AG04450 (cell line): ENCODE results near the gene SEPTIN12. TPM values are rescaled to one million over a fixed set of nuclear protein-coding genes. Genes with fewer than 3 reads are reported as not detected.

Experiments used
- CTCF ChIA-PET: fragments of 300-600, 350-600 bp; formaldehyde crosslinking; extraction: SDS; loops from one replicate; lab custom pipeline; 2022; ENCODE audit warnings: antibody characterized with exemption, inconsistent platforms; lab: Charles Lee
- POLR2A ChIA-PET: fragments of 350-600 bp; formaldehyde crosslinking; extraction: SDS; loops from one replicate; lab custom pipeline; 2021; ENCODE audit warnings: antibody characterized with exemption, inconsistent platforms; lab: Yijun Ruan, JAX
- DNase-seq: peaks from one replicate; pipeline ENCODE4 v3.0.0-alpha.2; 2011; ENCODE audit warnings: low read depth, low spot score
- H3K27ac ChIP-seq: one replicate; pipeline ENCODE4 v1.5.1; 2012; ENCODE audit warnings: low read depth, low read length, control low read depth
- H3K27me3 ChIP-seq: one replicate; pipeline ENCODE4 v1.6.0; 2012; ENCODE audit warnings: low read length; ENCODE audit not compliant: control insufficient read depth, insufficient read depth
- H3K4me3 ChIP-seq: 2 replicates; pipeline ENCODE4 v1.5.1; 2011; ENCODE audit warnings: mild to moderate bottlenecking, low read depth, low read length, control low read depth
- H3K9me3 ChIP-seq: 2 replicates; pipeline ENCODE4 v1.5.1; 2012; ENCODE audit warnings: low read length; ENCODE audit not compliant: control insufficient read depth, insufficient read depth
- polyA plus RNA-seq: library from polyadenylated mRNA; depleted of rRNA; stranded (reverse); fragments of >200 nt; gene quantifications from 2 replicates; pipeline ENCODE4 v1.2.3, GENCODE V29; 2011
- TF ChIP-seq, protein P1 (sequence below): IDR thresholded peaks from 2 replicates; pipeline ENCODE4 v1.5.1; 2011; ENCODE audit warnings: low read depth, low read length, control low read depth, inconsistent platforms

Gene SEPTIN12
- polyA plus RNA-seq, 1 experiment, result not detected

DNA sequence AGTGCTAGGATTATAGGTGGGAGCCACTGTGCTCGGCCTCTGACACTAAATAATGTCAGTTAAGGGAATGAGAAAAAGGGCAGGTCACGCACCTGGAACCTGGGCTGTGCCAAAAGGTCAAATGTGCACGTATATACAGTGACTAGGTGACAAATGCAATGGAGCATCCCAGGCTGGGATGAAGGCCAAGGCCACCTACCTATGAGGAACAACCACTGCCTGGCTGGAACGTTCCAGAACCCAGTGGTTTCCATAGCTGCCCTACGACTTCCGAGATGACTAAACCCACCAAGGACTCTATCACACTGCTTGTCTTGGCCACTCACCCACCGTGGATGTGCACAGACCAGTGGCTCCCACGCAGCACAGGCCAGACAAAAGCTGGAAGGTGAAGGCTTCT is 37.2 kb downstream of the SEPTIN12 start:
- H3K27me3 ChIP-seq, result no peaks in the 10 kb centered on the region
- ChIA-PET CTCF (no interaction called here), POLR2A (interaction anchor here (1.6 kb wide), 1 partner anchor 16 kb away, joined by 3 read pairs; the partner anchor contains the start of genes ANKS3 and DNAAF8)
- TF ChIP-seq, protein P1, sequence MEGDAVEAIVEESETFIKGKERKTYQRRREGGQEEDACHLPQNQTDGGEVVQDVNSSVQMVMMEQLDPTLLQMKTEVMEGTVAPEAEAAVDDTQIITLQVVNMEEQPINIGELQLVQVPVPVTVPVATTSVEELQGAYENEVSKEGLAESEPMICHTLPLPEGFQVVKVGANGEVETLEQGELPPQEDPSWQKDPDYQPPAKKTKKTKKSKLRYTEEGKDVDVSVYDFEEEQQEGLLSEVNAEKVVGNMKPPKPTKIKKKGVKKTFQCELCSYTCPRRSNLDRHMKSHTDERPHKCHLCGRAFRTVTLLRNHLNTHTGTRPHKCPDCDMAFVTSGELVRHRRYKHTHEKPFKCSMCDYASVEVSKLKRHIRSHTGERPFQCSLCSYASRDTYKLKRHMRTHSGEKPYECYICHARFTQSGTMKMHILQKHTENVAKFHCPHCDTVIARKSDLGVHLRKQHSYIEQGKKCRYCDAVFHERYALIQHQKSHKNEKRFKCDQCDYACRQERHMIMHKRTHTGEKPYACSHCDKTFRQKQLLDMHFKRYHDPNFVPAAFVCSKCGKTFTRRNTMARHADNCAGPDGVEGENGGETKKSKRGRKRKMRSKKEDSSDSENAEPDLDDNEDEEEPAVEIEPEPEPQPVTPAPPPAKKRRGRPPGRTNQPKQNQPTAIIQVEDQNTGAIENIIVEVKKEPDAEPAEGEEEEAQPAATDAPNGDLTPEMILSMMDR, result no peak
- H3K4me3 ChIP-seq, result no peak overlapping the region
- peaks cover 10% of the 10 kb centered on the region for H3K9me3 ChIP-seq
- no peak for DNase-seq
- no peak overlapping the region for H3K27ac ChIP-seq

DNA sequence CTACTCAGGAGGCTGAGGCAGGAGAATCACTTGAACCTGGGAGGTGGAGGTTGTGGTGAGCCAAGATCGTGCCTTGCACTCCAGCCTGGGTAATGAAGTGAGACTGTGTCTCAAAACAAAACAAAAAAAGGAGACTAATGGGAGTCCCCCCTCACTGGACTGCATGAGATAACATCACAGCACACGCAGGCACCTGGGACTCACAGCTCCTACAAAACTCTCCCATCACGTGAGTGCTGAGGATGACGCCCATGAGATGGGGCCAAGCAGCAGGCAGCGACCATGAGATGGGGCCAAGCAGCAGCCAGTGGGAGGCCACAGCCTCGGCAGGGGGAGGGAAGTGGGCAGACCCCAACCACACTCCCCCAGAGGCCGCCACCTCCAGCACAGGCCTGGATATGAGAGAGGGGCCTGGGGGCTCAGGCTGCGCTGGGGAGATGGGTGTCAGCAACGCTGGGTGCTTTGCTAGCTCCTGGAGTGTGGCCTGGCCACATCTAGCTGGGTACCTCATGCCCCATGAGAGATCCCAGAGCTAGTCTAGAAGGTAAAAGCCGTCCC is 38.4 kb downstream of the SEPTIN12 start:
- ChIA-PET CTCF (no interaction called here), POLR2A (no interaction called here)
- TF ChIP-seq, protein P1, result no peak
- no peak overlapping the region for H3K4me3 ChIP-seq
- no peaks in the 10 kb centered on the region for H3K27me3 ChIP-seq
- H3K9me3 ChIP-seq, result peaks cover under 1% of the 10 kb centered on the region
- no peak for DNase-seq
- H3K27ac ChIP-seq, result no peak overlapping the region

DNA sequence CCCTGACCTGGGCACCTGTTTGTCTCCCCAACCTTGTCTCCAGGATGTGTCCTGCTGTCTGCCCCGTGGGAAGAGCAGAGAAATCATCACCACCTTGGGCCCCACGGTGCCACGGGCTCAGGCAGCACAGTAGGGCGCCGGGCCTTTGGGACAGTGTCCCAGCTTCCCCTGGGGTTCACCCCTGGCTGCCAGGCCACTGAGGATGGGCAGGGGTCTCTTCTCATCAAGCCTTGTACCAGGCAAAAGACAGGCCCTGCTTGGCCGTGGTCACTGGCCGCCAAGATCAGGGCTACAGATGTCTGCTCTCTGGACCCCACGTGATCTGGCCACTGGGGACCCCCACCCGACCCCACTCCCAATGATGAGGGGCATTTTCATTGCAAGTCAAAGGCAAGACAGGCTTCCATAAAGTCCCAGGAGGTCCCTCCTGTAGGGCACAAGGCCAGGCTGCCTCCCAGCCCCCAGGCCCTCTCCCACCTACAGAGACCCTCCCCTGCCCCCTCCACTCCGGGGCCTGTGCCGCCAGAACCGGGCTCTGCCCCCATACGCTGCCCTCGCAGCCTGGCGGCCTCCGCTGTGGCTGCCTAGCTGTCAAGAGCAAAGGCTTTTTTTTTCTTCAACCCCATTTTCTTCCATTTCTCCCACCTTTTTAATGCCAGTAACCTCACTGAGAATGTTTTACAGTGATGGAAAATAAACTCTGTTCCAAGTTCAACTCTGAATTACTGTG is 39.3 kb downstream of the SEPTIN12 start:
- TF ChIP-seq, protein P1, result no peak
- no peaks in the 10 kb centered on the region for H3K27me3 ChIP-seq
- no peak overlapping the region for H3K4me3 ChIP-seq
- POLR2A ChIA-PET, result no interaction called here
- no peak overlapping the region for H3K27ac ChIP-seq
- CTCF ChIA-PET, result no interaction called here
- no peak for DNase-seq
- H3K9me3 ChIP-seq, result no peaks in the 10 kb centered on the region; the same call in 1 of the 2 replicates

DNA sequence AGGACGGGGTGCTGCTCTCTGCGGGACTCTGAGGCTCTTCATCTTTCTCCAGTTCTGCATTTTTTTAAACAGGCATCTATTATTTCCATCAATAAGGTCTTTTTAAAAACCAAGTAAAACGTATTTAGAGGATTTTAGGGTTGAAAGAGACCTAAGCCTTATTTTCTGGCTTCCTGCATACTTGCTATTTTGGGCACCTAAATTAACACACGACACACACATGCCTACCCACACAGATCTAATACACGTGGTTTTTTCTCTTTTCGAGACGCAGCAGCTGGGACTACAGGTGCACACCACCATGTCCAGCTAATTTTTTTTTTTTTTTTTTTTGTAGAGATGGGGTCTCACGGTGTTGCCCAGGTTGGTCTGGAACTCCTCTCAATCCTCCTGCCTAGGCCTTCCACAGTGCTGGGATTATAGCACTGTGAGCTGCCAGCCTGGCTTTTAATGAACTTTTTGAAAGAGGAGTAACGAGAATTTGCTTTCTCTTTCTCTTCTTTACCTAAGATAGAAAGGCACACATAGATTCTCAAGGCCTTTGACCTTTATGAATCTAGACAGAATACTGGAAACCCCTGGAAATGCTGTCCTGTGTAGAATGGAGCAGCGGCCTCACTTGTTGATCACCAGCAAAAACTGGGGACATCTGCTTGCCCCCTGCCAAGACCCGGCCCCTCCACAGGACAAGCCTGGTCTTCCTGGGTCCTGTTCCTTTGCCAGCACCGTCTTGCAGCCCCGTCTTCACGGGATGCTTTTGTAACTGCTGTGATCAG is 40.1 kb downstream of the SEPTIN12 start:
- Histone ChIP-seq H3K27me3 (no peaks in the 10 kb centered on the region), H3K9me3 (no peaks in the 10 kb centered on the region; the same call in 1 of the 2 replicates), H3K4me3 (no peak overlapping the region), H3K27ac (no peak overlapping the region)
- POLR2A ChIA-PET, result no interaction called here
- TF ChIP-seq, protein P1, result no peak
- no peak for DNase-seq
- CTCF ChIA-PET, result no interaction called here
